Left ventricle myocardium inferior (tissue), 1 donor: ENCODE measurements around the gene PRKG1. TPM values are rescaled to one million over a fixed set of nuclear protein-coding genes. Genes with fewer than 3 reads are reported as not detected.
"Not testable (repeated sequence)": the region's sequence is repeated elsewhere in the genome, so short reads cannot be mapped to it uniquely, and the experiment has no call there.

Source experiments
- DNase-seq: peaks from one replicate; pipeline ENCODE4 v3.0.0-alpha.2; 2020
- H3K27ac ChIP-seq: fragments of 200-600 bp; replicated peaks from 2 replicates; pipeline ENCODE4 v1.8.0; 2021
- H3K27me3 ChIP-seq: fragments of 200-600 bp; 2 replicates; pipeline ENCODE4 v1.8.0; 2021; ENCODE audit warnings: low read depth
- H3K36me3 ChIP-seq: fragments of 200-600 bp; 2 replicates; pipeline ENCODE4 v1.8.0; 2021
- H3K4me1 ChIP-seq: fragments of 200-600 bp; 2 replicates; pipeline ENCODE4 v1.8.0; 2021
- H3K4me3 ChIP-seq: fragments of 200-600 bp; 2 replicates; pipeline ENCODE4 v1.8.0; 2021; ENCODE audit warnings: mild to moderate bottlenecking, moderate library complexity
- H3K9me3 ChIP-seq: fragments of 200-600 bp; replicated peaks from 2 replicates; pipeline ENCODE4 v1.8.0; 2021
- CTCF ChIP-seq: fragments of 200-600 bp; IDR thresholded peaks from 2 replicates; pipeline ENCODE4 v1.8.0; 2021; ENCODE audit warnings: antibody characterized with exemption, mild to moderate bottlenecking, borderline replicate concordance
- intact Hi-C: fragments of 100-400 bp; cut with micrococcal nuclease; formaldehyde crosslinking; loops from one replicate; pipeline ENCODE4 v1.11.0; 2022
- total RNA-seq: library from RNA; stranded (reverse); fragmentation: NEBNext Ultra II Directional; extraction: Animal tissue kit (Norgen Biotek cat#: 25700); gene quantifications from one replicate; pipeline ENCODE4 v1.2.1, GENCODE V29; 2021
- donor health status: DM: no; HTN: yes; CAD: no; lungs with severe emphysema.

The PRKG1 gene
- total RNA-seq, 1 donor from 2014 or later, result 38.9 TPM

DNA sequence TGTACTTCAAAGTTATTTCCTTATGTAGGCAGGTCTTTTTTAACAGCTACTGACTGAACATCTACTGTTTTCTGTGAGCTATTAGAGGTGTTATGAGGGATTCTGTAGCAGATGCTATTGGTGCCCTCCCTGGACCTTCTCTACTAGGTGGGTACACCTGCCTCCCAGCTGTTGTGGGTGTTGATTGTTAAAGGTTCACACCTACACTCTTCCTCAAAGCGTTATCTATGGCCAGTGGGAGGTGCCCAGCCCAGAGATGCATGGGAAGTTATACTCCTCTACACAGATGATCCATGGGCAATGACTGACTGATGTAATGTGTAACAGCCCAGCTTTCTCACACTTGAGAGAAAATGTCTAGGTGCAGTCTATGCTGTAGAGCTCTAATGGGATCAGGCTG, 127.7 kb downstream of the PRKG1 start:
- DNase-seq, result no peak
- intact Hi-C loops, result no loop called here

DNA sequence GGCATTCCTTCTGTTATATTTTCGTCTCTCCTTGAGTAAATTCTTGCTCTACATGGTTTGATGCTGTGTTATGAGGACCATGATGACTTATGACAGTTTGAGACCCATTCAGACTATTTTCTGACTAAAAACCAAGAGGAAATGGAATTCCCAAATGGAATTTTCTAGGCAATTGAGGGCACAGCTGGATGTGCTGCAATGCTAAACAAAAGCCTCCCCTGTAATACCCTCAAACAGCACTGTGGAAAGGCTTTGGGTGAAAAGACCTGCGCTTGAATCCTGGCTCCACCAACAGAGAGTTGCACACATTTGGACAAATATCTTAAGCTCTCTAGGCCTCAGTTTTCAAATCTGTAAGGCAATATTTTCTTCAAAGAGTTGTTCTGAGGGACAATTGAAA, 129.1 kb downstream of the PRKG1 start:
- Histone ChIP-seq H3K27me3 (no peaks in the 10 kb centered on the region), H3K36me3 (no peaks in the 10 kb centered on the region), H3K9me3 (no peaks in the 10 kb centered on the region), H3K27ac (no peak overlapping the region), H3K4me1 (peaks cover 14% of the 10 kb centered on the region), H3K4me3 (no peak overlapping the region)
- no peak for DNase-seq
- TF ChIP-seq CTCF, result no peak
- intact Hi-C loops, result no loop called here

More for the DNA sequence above, 127.7 kb downstream of the PRKG1 start:
- H3K36me3 ChIP-seq, result no peaks in the 10 kb centered on the region
- H3K4me3 ChIP-seq, result no peak overlapping the region
- no peaks in the 10 kb centered on the region for H3K27me3 ChIP-seq
- no peak overlapping the region for H3K27ac ChIP-seq
- peaks cover 7% of the 10 kb centered on the region for H3K4me1 ChIP-seq
- H3K9me3 ChIP-seq, result no peaks in the 10 kb centered on the region
- no peak for TF ChIP-seq CTCF

GRCh38 chr10:51204066-51204465, 129.8 kb downstream of the PRKG1 start:
- no peak for DNase-seq
- no peak for TF ChIP-seq CTCF
- no peaks in the 10 kb centered on the region for H3K27me3 ChIP-seq
- intact Hi-C loops, result no loop called here
- H3K9me3 ChIP-seq, result no peaks in the 10 kb centered on the region
- no peaks in the 10 kb centered on the region for H3K36me3 ChIP-seq
- peaks cover 21% of the 10 kb centered on the region for H3K4me1 ChIP-seq
- H3K27ac ChIP-seq, result no peak overlapping the region
- no peak overlapping the region for H3K4me3 ChIP-seq

DNA sequence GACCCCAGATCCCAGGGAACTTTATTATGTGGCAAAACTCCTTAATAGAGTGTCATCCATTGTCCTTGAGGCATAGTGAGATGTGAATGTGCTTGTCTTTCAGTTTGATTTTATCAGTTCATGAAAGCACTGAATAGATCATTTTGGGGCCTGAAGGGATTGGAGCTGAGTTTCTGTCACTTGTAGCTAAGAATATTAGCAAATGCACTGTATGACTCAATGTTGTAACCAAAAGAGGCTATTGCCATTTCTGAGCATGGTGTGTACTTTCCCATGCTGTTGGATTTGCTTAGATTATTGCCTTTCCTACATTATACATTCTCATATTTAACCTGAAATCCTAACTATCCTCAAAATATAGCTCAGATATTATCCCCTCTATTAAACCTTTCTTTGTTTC, 130.4 kb downstream of the PRKG1 start:
- no peak for DNase-seq
- Histone ChIP-seq H3K9me3 (no peaks in the 10 kb centered on the region), H3K27me3 (no peaks in the 10 kb centered on the region), H3K36me3 (no peaks in the 10 kb centered on the region), H3K4me3 (no peak overlapping the region), H3K4me1 (peaks cover 28% of the 10 kb centered on the region), H3K27ac (no peak overlapping the region)
- intact Hi-C loops, result no loop called here
- no peak for TF ChIP-seq CTCF

DNA sequence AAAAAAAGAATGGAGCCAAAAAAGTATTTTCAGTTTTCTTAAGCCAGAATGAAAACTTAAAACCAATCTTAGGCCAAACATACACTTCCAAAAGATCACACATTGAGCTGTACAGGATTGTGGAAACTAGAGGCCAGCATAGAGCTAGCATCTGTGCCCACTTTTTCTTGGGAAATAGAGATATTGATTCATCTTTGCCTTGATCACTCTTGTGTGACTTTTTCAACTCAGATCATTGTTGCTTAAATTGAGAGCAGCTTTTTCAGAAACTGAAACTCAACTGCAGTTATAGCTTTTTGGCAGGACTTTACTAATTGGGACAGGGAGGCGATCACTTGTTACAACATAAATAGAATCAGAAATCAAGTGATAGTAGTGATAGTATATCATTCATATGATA, 132.2 kb downstream of the PRKG1 start:
- Histone ChIP-seq H3K4me1 (peaks cover 29% of the 10 kb centered on the region), H3K27ac (no peak overlapping the region), H3K36me3 (no peaks in the 10 kb centered on the region), H3K9me3 (no peaks in the 10 kb centered on the region), H3K27me3 (no peaks in the 10 kb centered on the region), H3K4me3 (no peak overlapping the region)
- intact Hi-C loops, result no loop called here
- TF ChIP-seq CTCF, result no peak
- DNase-seq, result no peak

GRCh38 chr10:51212937-51213336, 138.7 kb downstream of the PRKG1 start:
- intact Hi-C loops, H3K27me3 ChIP-seq, H3K4me3 ChIP-seq, H3K36me3 ChIP-seq, DNase-seq, H3K9me3 ChIP-seq, H3K27ac ChIP-seq: not testable (repeated sequence)
- peaks cover 35% of the 10 kb centered on the region for H3K4me1 ChIP-seq
